ENCODE measurements around the gene LGALS7.

DNA sequence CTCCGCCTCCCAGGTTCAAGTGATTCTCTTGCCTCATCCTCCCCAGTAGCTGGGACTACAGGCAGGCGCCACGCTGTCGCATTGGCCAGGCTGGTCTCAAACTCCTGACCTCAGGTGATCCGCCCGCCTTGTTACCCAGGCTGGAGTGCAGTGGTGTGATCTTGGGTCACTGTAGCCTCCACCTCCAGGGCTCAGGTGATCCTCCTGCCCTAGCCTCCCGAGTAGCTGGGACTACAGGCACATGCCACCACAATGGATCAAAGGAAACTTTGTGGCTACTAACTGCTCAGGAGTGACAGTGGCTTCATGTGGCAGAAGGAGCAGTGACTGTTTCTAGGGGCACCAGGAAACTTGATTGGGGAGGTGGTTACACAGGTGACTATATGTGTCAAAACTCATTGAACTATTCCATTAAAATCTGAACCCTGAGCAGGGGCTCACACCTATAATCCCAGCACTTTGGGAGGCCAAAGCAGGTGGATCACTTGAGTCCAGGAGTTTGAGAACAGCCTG, 11.9 kb upstream of the LGALS7 start:
- TF ChIP-seq POLR2A (IDR thresholded peaks at IDR 0.05) (no peak), CTCF (IDR thresholded peaks at IDR 0.05) (no peak), POLR2AphosphoS5 (IDR thresholded peaks at IDR 0.05) (no peak), EP300 (IDR thresholded peaks at IDR 0.05) (no peak)
